ENCODE results near the gene LNPK.

LNPK gene

GRCh38 chr2:175935289-175936181, 66.5 kb downstream of the LNPK start:
- H3K4me3 ChIP-seq (ENCODE audit: low read depth, low read length): no peak overlapping the region
- TF ChIP-seq MYC (IDR thresholded peaks at IDR 0.05; ENCODE audit: low read depth, low read length) (no peak), POLR2A (IDR thresholded peaks at IDR 0.05; ENCODE audit: extremely low read depth, insufficient read length) (no peak), CTCF (IDR thresholded peaks at IDR 0.05; ENCODE audit: low read depth, low read length) (no peak), MAX (IDR thresholded peaks at IDR 0.05; ENCODE audit: low read depth, low read length) (no peak)
- no peak for DNase-seq (ENCODE audit: low read depth)

GRCh38 chr2:175932675-175933074, 69.4 kb downstream of the LNPK start:
- TF ChIP-seq MAX (IDR thresholded peaks at IDR 0.05; ENCODE audit: low read depth, low read length) (no peak), CTCF (IDR thresholded peaks at IDR 0.05; ENCODE audit: low read depth, low read length) (no peak), MYC (IDR thresholded peaks at IDR 0.05; ENCODE audit: low read depth, low read length) (no peak), POLR2A (IDR thresholded peaks at IDR 0.05; ENCODE audit: extremely low read depth, insufficient read length) (no peak)
- DNase-seq (ENCODE audit: low read depth): no peak
- H3K4me3 ChIP-seq (ENCODE audit: low read depth, low read length): no peak overlapping the region

- TF ChIP-seq POLR2A (IDR thresholded peaks at IDR 0.05; ENCODE audit: extremely low read depth, insufficient read length) (no peak), MAX (IDR thresholded peaks at IDR 0.05; ENCODE audit: low read depth, low read length) (no peak), CTCF (IDR thresholded peaks at IDR 0.05; ENCODE audit: low read depth, low read length) (no peak), MYC (IDR thresholded peaks at IDR 0.05; ENCODE audit: low read depth, low read length) (no peak)
- H3K4me3 ChIP-seq (ENCODE audit: low read depth, low read length): no peak overlapping the region
- no peak for DNase-seq (ENCODE audit: low read depth)
Measured at GRCh38 chr2:175931805-175932204, 70.3 kb downstream of the LNPK start.

- no peak overlapping the region for H3K4me3 ChIP-seq (ENCODE audit: low read depth, low read length)
- no peak for TF ChIP-seq MAX (IDR thresholded peaks at IDR 0.05; ENCODE audit: low read depth, low read length)
- no peak for TF ChIP-seq POLR2A (IDR thresholded peaks at IDR 0.05; ENCODE audit: extremely low read depth, insufficient read length)
- no peak for TF ChIP-seq MYC (IDR thresholded peaks at IDR 0.05; ENCODE audit: low read depth, low read length)
- no peak for TF ChIP-seq CTCF (IDR thresholded peaks at IDR 0.05; ENCODE audit: low read depth, low read length)
- no peak for DNase-seq (ENCODE audit: low read depth)
Measured at GRCh38 chr2:175930504-175930903, 71.6 kb downstream of the LNPK start.

- DNase-seq (ENCODE audit: low read depth): no peak
- TF ChIP-seq CTCF (IDR thresholded peaks at IDR 0.05; ENCODE audit: low read depth, low read length) (no peak), MYC (IDR thresholded peaks at IDR 0.05; ENCODE audit: low read depth, low read length) (no peak)
- no peak overlapping the region for H3K4me3 ChIP-seq (ENCODE audit: low read depth, low read length)
Measured at GRCh38 chr2:175929850-175930249, 72.2 kb downstream of the LNPK start.

Measured in NB4 (cell line).